Neural cell (in vitro differentiated cells): Measurements from ENCODE around the gene ADTRP. TPM values are rescaled to one million over a fixed set of nuclear protein-coding genes. Genes with fewer than 3 reads are reported as not detected.

ENCODE experiments used
- H2AFZ ChIP-seq: fragments of 200-600, 300-800 bp; sonication (generic), shearing (Covaris generic); 2 replicates; pipeline ENCODE4 v1.6.0; 2014; ENCODE audit warnings: low read depth, mild to moderate bottlenecking, antibody characterized with exemption, low read length, moderate library complexity
- H3F3A ChIP-seq: fragments of 200-600 bp; shearing (Covaris generic); 2 replicates; pipeline ENCODE4 v1.6.1; 2016; ENCODE audit warnings: mild to moderate bottlenecking, moderate library complexity, mixed read lengths, antibody characterized with exemption, low read length; ENCODE audit not compliant: insufficient read depth, poor library complexity, severe bottlenecking
- H3K27ac ChIP-seq: fragments of 200-600, 300-800 bp; sonication (generic), shearing (Covaris generic); 2 replicates; pipeline ENCODE4 v1.5.1; 2014; ENCODE audit warnings: mild to moderate bottlenecking, low read length, moderate library complexity
- H3K27me3 ChIP-seq: fragments of 300-800, 200-600 bp; sonication (generic), shearing (Covaris generic); 2 replicates; pipeline ENCODE4 v1.6.0; 2014; ENCODE audit warnings: mild to moderate bottlenecking, low read depth, low read length, moderate library complexity; ENCODE audit not compliant: insufficient read depth
- H3K36me3 ChIP-seq: fragments of 300-800, 200-600 bp; sonication (generic), shearing (Covaris generic); 2 replicates; pipeline ENCODE4 v1.5.1; 2014; ENCODE audit warnings: mild to moderate bottlenecking, antibody characterized with exemption, low read length, moderate library complexity; ENCODE audit not compliant: insufficient read depth
- H3K4me2 ChIP-seq: fragments of 300-800, 200-600 bp; sonication (generic), shearing (Covaris generic); 2 replicates; pipeline ENCODE4 v1.6.0; 2014; ENCODE audit warnings: mild to moderate bottlenecking, low read length
- H3K4me3 ChIP-seq: fragments of 300-800, 200-600 bp; sonication (generic), shearing (Covaris generic); 2 replicates; pipeline ENCODE4 v1.5.1; 2014; ENCODE audit warnings: mild to moderate bottlenecking, low read length, moderate library complexity
- H3K79me2 ChIP-seq: fragments of 200-600 bp; shearing (Covaris generic); replicated peaks from 2 replicates; pipeline ENCODE4 v1.6.0; 2014; ENCODE audit warnings: mild to moderate bottlenecking, low read length, moderate library complexity; ENCODE audit not compliant: insufficient read depth
- H3K9ac ChIP-seq: fragments of 300-800, 200-600 bp; sonication (generic), shearing (Covaris generic); 2 replicates; pipeline ENCODE4 v1.6.1; 2016; ENCODE audit warnings: mild to moderate bottlenecking, low read length, mixed read lengths
- H3K9me2 ChIP-seq: fragments of 200-600 bp; shearing (Covaris generic); 2 replicates; pipeline ENCODE4 v1.6.1; 2016; ENCODE audit warnings: mild to moderate bottlenecking, low read length, mixed read lengths; ENCODE audit not compliant: insufficient read depth
- H3K9me3 ChIP-seq: fragments of 200-600, 300-800 bp; sonication (generic), shearing (Covaris generic); 2 replicates; pipeline ENCODE4 v1.6.1; 2016; ENCODE audit warnings: mild to moderate bottlenecking, mixed run types, low read length, moderate library complexity, mixed read lengths
- H4K20me1 ChIP-seq: fragments of 200-600 bp; shearing (Covaris generic); 2 replicates; pipeline ENCODE4 v1.6.1; 2016; ENCODE audit warnings: mild to moderate bottlenecking, mixed run types; ENCODE audit not compliant: insufficient read depth
- CTCF ChIP-seq: fragments of 450-650 bp; IDR thresholded peaks from 2 replicates; pipeline ENCODE4 v1.5.1; 2014; ENCODE audit warnings: antibody characterized with exemption, mild to moderate bottlenecking, moderate library complexity; ENCODE audit not compliant: poor library complexity, severe bottlenecking
- EP300 ChIP-seq: fragments of 450-650 bp; conservative IDR thresholded peaks from 2 replicates; pipeline ENCODE4 v1.6.1; 2014; ENCODE audit warnings: antibody characterized with exemption, mild to moderate bottlenecking, moderate library complexity; ENCODE audit not compliant: poor library complexity, severe bottlenecking
- MXI1 ChIP-seq: fragments of 450-650 bp; conservative IDR thresholded peaks from 2 replicates; pipeline ENCODE4 v1.6.1; 2014; ENCODE audit warnings: antibody characterized with exemption, mild to moderate bottlenecking; ENCODE audit not compliant: poor library complexity, severe bottlenecking
- POLR2AphosphoS5 ChIP-seq: IDR thresholded peaks from 2 replicates; pipeline ENCODE4 v1.6.1; 2012
- RAD21 ChIP-seq: fragments of 450-650 bp; conservative IDR thresholded peaks from 2 replicates; pipeline ENCODE4 v1.6.1; 2014; ENCODE audit warnings: antibody characterized with exemption, mild to moderate bottlenecking, moderate library complexity
- REST ChIP-seq: IDR thresholded peaks from 2 replicates; pipeline ENCODE4 v1.6.1; 2012; ENCODE audit warnings: borderline replicate concordance
- TAF1 ChIP-seq: IDR thresholded peaks from 2 replicates; pipeline ENCODE4 v1.6.1; 2012; ENCODE audit warnings: low read depth
- polyA plus RNA-seq: library from polyadenylated mRNA; depleted of rRNA; stranded (reverse); fragments of >200 nt; gene quantifications from 2 replicates; pipeline ENCODE4 v1.2.3, GENCODE V29; 2014

ADTRP gene
- polyA plus RNA-seq, 1 donor from 2014 or later, result not detected

- Histone ChIP-seq H3K4me3 (no peak overlapping the region), H3K36me3 (no peaks in the 10 kb centered on the region)
Measured at GRCh38 chr6:11789744-11790143, 11.1 kb upstream of the ADTRP start.

GRCh38 chr6:11788043-11788442, 9.4 kb upstream of the ADTRP start:
- H3K9me3 ChIP-seq, result no peaks in the 10 kb centered on the region
- H3K4me3 ChIP-seq, result no peak overlapping the region
- no peaks in the 10 kb centered on the region for H3K36me3 ChIP-seq
- no peak overlapping the region for H3K27ac ChIP-seq
- H3K4me2 ChIP-seq, result no peak overlapping the region
- TF ChIP-seq TAF1, result no peak
- no peak overlapping the region for H2AFZ ChIP-seq
- peaks cover 6% of the 10 kb centered on the region for H3K27me3 ChIP-seq
- no peaks in the 10 kb centered on the region for H3K9me2 ChIP-seq
- no peaks in the 10 kb centered on the region for H3K79me2 ChIP-seq
- no peaks in the 10 kb centered on the region for H3F3A ChIP-seq
- H4K20me1 ChIP-seq, result no peaks in the 10 kb centered on the region
- no peak overlapping the region for H3K9ac ChIP-seq

More at GRCh38 chr6:11789744-11790143, 11.1 kb upstream of the ADTRP start:
- Histone ChIP-seq H3K79me2 (no peaks in the 10 kb centered on the region), H3K4me2 (no peak overlapping the region), H3K9ac (no peak overlapping the region), H3F3A (no peaks in the 10 kb centered on the region), H3K9me3 (no peaks in the 10 kb centered on the region), H3K9me2 (no peaks in the 10 kb centered on the region), H3K27me3 (no peaks in the 10 kb centered on the region), H3K27ac (no peak overlapping the region), H2AFZ (no peak overlapping the region), H4K20me1 (no peaks in the 10 kb centered on the region)
- no peak for TF ChIP-seq RAD21
- TF ChIP-seq MXI1, result no peak

- Histone ChIP-seq H3K9ac (no peak overlapping the region), H3K27me3 (peaks cover 6% of the 10 kb centered on the region), H3K9me3 (no peaks in the 10 kb centered on the region), H3K36me3 (no peaks in the 10 kb centered on the region), H3K4me2 (no peak overlapping the region), H4K20me1 (no peaks in the 10 kb centered on the region), H3K79me2 (no peaks in the 10 kb centered on the region), H3F3A (no peaks in the 10 kb centered on the region), H3K27ac (no peak overlapping the region), H3K9me2 (no peaks in the 10 kb centered on the region), H3K4me3 (no peak overlapping the region), H2AFZ (no peak overlapping the region)
- TF ChIP-seq MXI1 (no peak), CTCF (no peak), POLR2AphosphoS5 (no peak)
Measured at GRCh38 chr6:11785774-11786579, 7.4 kb upstream of the ADTRP start.

- H3K4me2 ChIP-seq, result no peak overlapping the region
- H3K27ac ChIP-seq, result no peak overlapping the region
- H3K27me3 ChIP-seq, result peaks cover 6% of the 10 kb centered on the region
- no peaks in the 10 kb centered on the region for H3K9me2 ChIP-seq
- H3K4me3 ChIP-seq, result no peak overlapping the region
- H3K79me2 ChIP-seq, result no peaks in the 10 kb centered on the region
- H3K9ac ChIP-seq, result no peak overlapping the region
- H3F3A ChIP-seq, result no peaks in the 10 kb centered on the region
- no peaks in the 10 kb centered on the region for H3K9me3 ChIP-seq
- no peaks in the 10 kb centered on the region for H3K36me3 ChIP-seq
- TF ChIP-seq POLR2AphosphoS5 (peak; percentile 99), MXI1 (no peak), REST (peak; percentile 58), EP300 (peak; percentile 89)
- no peak overlapping the region for H2AFZ ChIP-seq
- no peaks in the 10 kb centered on the region for H4K20me1 ChIP-seq
Measured at GRCh38 chr6:11785415-11785773, 6.8 kb upstream of the ADTRP start.
